GM19099 (cell line): Measurements from ENCODE around the gene MAP2K5.

Experiments
- POLR2A ChIP-seq: IDR thresholded peaks from 3 replicates; pipeline ENCODE4 v1.6.1; 2011; ENCODE audit warnings: low read depth; ENCODE audit not compliant: insufficient read length; ENCODE audit errors: extremely low read depth

MAP2K5 gene

DNA sequence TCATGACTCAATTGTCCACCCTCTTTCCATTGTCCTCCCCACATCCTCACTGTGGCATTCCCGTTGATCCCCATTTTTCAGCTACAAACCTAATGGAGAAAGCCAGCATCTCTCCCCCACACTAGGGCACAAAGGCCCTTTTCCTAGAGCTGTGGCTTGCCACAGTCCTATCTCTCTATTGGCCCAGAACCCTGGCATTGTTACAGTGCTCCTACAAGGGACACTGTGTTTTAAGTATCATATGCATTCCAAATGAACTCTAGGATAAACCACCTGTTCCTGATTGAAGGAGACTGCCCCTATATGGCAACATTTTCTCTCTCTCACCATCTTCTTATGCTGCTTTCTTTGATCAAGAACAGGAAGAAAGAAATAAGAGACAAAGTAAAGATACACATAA lies 213.4 kb downstream of the MAP2K5 start:
- no peak for TF ChIP-seq POLR2A

DNA sequence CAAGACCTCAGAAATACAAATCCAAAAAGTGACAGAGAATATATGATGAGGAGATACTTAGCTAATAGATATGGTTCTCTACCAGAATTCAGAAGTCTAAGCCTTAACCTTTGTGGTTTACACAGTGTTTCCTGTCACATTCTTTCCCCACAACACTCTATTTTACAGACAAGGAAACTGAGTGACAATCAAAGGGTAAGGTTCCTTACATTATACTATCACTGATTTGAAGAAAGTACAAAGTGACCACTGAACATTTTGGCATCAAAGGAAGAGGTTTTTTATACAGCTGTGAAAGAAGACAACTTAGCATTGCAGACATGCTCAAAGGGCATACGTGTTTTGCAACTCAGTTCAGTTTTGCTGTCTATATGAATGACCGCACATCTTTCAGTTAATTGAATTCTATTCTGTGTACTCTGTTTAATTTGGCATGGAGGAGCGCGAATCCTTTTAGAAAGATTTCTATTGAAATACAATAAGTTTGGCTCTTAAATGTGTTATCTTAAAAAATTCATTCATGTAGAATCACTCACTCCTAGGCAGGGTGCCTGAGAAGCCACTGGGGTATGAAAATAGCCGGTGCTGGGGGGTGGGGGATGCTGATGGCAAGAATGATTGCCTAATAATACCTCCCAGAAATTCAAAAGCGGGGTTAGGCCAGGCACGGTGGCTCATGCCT lies 216.3 kb downstream of the MAP2K5 start:
- no peak for TF ChIP-seq POLR2A

DNA sequence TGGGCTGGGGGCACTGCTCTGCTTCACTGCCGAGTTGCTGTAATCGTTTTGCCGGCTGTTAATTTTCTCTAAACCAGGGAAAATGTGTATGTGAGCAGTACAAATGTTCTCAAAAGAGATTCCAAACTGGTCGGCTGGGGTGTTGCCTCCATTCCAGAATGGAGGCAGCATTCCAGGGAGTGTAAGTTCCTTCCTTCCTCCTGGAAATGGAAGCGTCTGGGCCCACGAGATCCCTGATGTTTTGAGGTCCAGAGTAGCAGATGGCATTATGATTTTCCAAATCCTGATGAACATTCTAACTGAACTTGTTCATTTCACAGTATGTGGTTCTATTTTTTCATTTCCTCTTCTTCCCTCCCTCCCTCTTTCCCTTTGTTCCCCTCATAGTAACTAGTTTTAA lies 218.4 kb downstream of the MAP2K5 start:
- no peak for TF ChIP-seq POLR2A

- no peak for TF ChIP-seq POLR2A
These were observed 218.8 kb downstream of the MAP2K5 start for GRCh38 chr15:67761343-67761742.

- TF ChIP-seq POLR2A = no peak
These were observed 220.3 kb downstream of the MAP2K5 start for GRCh38 chr15:67762610-67763368.

- TF ChIP-seq POLR2A = no peak
These were observed 223.2 kb downstream of the MAP2K5 start for GRCh38 chr15:67765701-67766100.

DNA sequence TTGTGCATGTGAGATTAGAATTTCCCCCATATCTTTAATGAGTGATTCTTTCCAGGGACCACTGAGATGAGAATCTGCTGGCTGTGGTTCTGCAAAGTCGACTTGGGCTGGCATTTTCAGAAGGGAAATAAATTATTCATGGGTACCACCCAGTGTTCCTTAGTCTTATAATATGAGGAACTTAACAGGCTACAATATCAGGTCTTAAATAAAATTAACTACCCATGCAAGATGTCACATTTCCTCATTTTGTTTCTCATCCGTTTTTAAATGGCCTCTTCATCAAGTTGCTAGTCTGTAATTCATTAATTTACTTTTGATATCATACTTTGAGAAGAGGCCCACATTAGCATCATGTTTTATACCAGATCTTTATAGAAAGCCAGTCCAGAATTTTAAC lies 224.5 kb downstream of the MAP2K5 start:
- TF ChIP-seq POLR2A = no peak

- no peak for TF ChIP-seq POLR2A
These were observed 225.9 kb downstream of the MAP2K5 start for GRCh38 chr15:67768313-67768977.

GRCh38 chr15:67769497-67770357 lies 227.2 kb downstream of the MAP2K5 start:
- TF ChIP-seq POLR2A = no peak

DNA sequence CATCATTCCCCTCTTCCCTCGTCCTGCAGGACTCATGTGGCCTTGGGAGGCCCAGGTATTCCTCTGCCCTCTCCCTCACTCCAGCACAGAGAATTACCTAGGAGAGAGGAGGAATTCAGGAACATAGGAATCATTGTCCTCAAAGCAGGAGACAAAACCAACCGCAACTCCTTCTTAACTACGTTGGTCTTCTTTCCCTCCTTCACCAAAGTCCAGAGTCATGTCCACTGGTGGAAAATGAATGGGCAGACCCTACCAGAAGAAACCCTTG lies 227.8 kb downstream of the MAP2K5 start:
- TF ChIP-seq POLR2A = no peak

- TF ChIP-seq POLR2A = no peak
These were observed 228.8 kb downstream of the MAP2K5 start for GRCh38 chr15:67771189-67771800.

- no peak for TF ChIP-seq POLR2A
These were observed 232.1 kb downstream of the MAP2K5 start for GRCh38 chr15:67774626-67775025.

DNA sequence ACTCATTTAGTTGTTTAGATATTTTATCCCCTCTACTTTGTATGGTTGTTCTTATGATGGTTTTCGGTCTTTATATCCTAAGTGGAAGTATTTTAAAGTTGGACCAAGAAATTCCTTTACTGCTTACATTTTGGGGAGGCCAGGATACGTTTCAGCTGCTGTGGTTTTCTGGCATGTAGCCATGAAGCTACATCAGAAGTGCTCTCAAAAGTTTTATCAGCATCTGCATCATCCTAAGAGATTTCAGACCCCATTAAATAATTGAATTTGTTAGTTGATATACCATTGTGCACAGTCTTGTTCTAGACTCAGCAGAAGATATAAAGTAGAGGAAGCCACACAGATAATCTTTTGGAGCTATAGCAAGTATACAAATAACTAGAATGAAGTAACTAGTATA lies 232.7 kb downstream of the MAP2K5 start:
- TF ChIP-seq POLR2A = no peak

GRCh38 chr15:67775998-67776397 lies 233.5 kb downstream of the MAP2K5 start:
- TF ChIP-seq POLR2A = no peak

- TF ChIP-seq POLR2A = no peak
These were observed 234.1 kb downstream of the MAP2K5 start for GRCh38 chr15:67776600-67776999.
